Endometrial microvascular endothelial cells (primary cell): ENCODE measurements around the gene TSHZ3. TPM values are rescaled to one million over a fixed set of nuclear protein-coding genes. Genes with fewer than 3 reads are reported as not detected.

Source experiments
- in situ Hi-C: cut with HindIII; loops from 2 replicates; pipeline ENCODE4 v1.10.0; 2017; ENCODE audit warnings: low sequenced_read_pairs, low pct_unique_long_range_greater_than_20kb; ENCODE audit errors: inconsistent ontology term
- total RNA-seq: library from RNA; depleted of rRNA; stranded (reverse); fragments of >200 nt; gene quantifications from one replicate; pipeline ENCODE4 v1.2.3, GENCODE V29; 2015; ENCODE audit errors: inconsistent ontology term

The TSHZ3 gene
- total RNA-seq, 1 donor from 2014 or later: 7.9 TPM

DNA sequence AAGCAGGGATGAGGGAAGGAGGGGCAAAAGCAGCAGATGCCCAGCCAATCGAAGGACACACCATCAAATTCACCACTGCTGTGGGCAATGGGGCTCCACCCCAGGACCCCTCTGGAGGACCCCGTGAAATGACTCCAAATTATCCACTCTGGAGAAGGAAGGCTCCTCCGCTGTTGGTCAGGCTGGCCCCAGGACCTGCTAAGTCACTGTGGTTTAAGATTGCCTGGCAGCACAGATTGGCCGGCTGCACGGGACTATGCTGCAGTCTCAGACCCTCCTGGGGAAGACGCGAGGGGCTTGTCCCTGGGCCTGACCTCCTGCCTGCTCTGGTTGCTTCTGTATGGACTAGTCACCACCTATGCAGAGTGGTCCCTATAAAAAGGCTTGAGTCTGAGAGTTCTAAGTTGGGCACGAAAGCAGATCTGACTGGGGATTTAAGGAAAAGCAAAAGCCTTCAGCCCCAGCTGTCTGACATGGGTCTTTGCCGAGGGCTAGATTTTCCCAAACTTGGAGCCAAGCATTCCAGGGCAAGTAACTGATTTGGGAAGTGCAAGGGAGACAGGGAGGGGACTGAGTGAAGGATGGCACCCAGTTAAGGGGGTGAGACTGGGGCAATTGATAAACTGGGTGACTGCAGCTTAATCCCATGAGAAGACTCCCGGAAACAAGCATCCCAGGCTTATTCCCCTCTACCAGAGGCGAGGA lies 91.7 kb downstream of the TSHZ3 start:
- in situ Hi-C loops: no loop called here

DNA sequence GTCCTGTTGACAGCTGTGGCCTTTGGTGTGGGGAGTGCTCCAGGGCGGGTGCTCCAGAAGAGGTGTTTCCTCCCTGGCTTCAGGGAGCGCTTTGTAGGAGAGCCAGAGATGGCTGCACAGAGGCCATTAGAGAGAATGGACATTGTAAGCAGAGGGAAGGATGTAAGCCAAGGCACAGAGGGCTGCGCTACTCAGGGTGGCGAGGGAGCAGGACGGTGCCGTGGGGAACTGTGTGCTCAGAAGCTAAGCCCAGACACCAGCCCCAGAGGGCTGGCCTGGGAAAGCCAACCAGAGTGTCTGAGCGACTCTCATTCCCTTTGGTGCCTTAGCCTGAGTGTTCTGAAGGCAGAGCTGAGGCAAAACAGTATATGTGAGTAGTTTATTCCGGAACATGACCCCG lies 92.2 kb downstream of the TSHZ3 start:
- in situ Hi-C loops: no loop called here

DNA sequence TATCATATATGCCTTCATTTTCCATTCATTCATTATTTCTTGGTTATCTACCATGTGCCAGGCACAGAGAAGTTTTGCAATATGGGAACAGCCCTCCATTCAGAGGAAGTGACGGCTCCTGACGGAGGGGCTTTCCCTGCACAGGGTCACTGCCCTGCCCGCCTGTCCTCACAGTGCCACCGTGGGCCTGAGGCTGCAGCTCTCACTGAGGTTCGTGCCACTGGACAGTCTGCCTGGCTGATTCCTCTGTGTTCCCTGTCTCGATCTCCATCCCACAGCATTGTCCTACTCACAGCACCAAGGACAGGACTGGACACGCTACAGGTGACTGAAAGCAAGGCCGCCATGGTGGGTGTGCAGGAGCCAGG lies 92.7 kb downstream of the TSHZ3 start:
- in situ Hi-C loops: no loop called here

DNA sequence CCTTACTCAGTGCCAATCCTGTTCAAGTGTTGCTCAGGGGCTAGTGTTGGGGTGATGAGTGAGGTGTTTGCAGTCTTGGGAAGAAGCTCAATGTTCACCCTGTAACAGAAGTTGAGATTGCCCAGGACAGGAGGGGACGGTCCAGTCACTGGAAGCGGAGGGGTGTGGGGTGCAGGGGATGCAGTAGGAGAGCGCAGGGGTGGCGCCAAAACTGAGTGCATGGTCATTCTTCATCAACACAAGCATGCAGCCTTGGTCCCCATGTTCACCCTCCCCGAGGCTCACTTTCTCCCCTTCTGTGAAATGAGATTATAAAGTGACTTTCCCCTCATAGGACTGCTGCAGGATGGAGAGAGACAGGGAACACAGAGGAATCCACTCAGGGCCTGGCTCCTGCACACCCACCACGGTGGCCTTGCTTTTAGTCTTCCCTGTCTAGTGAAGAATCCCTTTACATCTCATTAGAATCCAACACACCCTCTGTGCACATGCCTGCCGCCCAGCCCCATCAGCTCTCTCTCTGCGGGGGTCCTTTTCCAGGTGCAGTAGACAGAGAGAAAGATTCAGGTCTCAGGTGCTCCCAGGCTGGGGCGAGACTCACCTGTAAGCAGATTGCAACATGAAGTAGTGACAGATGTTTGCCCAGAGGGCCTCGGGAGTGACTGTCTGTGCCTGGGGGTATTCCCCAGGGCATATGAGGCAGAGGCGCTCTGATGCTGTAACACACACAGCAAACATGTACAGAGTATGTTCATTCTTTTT lies 93.2 kb downstream of the TSHZ3 start:
- in situ Hi-C loops: no loop called here

DNA sequence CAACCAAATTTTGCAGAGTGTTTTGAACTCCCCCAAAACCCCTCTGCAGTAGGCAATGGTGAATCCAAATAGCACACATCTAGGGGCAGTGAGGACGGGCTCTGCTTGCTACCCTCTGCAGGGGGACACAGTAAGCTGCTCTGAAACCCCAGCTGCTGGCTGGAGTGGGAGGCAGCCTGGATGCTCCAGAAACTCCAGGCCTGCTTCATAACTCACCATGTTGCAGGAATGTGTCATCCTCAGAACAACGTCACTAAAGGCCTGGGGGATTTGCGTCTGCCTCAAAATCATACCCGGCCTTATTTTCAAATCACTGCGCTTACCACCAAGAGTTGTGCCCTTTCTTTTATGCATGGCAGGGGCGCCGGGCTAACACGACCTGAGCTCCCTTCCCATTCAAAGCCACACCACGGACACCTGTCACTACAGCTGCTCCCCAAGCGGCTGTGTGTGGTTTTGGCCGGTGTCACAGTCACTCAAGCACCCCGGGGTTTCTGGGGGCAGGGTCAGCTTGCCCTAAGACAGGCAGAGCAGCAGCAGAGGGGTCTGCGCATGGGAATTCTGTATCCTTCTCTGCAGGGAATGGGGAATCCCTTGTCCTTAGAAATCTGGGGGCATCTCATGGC lies 93.9 kb downstream of the TSHZ3 start:
- in situ Hi-C loops: no loop called here

DNA sequence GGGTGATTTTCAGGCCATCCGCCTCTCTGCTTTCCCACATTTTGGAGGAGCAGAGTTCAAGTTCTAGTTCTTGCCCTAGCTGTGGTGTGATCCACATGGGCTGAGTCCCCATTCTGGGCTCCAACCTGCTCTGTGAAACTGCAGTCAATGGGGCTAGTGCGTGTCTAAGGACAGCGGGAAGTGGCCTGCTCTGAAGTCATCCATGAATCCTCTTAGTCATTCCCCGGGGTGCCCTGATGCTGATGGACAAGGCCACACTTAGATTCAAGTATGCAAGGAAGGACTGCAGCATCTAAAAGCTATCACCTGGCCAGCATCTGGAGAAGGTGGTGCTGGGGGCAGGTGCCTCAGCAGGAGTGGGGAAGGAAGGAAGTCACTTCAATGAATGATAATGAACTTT lies 94.6 kb downstream of the TSHZ3 start:
- in situ Hi-C loops: no loop called here

DNA sequence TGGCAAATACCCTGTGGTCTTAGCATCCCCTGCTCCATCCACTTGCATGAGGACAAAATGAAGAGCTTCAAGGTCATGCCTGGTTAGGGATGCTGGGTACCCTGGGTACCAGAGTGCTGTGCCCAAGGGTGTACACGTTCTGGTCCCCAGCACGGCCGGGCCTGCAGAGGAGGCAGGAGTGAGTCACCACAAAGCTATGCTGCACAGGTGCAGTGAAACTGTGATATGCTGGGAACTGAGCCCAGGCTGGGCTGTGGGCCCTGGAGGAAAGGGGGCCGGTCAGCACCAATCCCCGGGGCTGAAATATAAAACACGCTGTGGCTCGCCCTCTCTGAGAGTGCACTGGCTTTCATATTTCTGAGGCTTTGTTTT lies 95.1 kb downstream of the TSHZ3 start:
- in situ Hi-C loops: no loop called here

DNA sequence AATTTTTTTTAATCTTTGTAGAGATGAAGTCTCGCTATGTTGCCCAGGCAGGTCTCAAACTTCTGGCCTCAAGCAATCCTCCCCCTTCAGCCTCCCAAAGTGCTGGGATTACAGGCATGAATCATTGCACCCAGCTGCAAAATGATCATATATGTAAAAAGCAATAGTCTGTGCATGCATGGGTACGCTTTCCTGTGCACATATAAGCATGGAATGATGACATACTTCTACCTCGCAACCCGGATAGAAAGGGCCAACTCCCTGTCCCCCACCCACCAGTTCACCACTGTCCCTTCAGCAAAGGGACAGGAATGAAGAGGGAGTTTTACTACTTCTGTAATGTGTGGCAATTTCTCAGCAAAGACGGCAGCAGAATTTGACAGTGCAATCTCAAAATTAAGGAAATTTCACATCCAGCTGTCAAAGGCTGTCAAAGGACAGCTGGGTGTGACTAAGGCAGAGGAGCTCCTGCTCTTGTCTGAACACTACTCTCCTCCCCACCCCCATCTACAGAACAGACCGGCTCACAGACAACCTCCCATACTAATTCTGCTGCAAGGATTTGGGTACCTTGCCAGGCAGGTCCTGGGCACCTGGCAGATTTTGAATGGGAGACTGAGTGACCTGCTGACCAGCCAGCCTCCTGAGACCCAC lies 95.6 kb downstream of the TSHZ3 start:
- in situ Hi-C loops: no loop called here

DNA sequence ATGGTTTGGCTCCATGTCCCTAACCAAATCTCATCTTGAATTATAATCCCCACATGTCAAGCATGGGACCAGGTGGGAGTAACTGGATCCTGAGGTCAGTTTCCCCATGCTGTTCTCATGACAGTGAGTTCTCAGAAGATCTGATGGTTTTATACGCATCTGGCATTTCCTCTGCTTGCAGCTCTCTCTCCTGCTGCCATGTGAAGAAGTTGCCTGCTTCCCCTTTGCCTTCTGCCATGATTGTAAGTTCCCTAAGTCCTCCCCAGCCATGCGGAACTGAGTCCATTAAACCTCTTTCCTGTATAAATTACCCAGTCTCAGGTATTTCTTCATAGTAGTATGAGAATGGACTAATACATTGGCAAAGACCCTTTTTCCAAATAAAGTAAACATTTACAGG lies 96.8 kb downstream of the TSHZ3 start:
- in situ Hi-C loops: no loop called here

DNA sequence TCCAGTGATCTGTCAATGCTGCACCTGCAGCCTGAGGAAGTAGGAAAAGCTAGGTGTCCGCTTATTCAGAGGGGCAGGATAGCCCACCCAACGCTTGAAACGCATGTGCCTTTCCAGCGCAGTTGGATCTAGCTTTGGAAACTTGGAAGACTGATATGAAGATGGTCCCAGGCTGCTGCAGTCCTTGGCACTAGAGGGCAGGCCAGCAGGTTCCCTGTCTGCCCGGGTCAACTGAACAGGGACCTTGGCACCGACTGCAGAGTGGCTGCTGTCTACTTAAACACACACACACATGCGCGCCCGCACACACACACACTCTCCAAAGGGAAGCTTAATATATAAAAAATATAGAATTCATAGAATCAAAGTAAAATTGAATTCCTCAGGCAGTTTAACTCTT lies 100.0 kb downstream of the TSHZ3 start:
- in situ Hi-C loops: no loop called here

DNA sequence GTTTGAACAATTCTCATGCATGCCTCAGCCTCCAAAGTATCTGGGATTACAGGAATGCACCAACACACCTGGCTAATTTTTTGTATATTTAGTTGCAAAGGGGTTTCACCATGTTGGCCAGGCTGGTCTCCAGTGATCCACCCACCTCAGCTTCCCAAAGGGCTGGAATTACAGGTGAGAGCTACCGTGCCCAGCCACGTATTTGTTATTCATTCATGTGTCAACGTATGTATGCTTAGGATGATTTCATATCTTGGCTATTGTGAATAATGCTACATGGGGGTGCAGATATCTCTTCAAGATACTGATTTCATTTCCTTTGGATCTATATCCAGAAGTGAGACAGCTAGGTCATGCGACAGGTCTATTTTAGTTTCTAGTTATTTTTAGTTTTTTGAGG lies 113.4 kb downstream of the TSHZ3 start:
- in situ Hi-C loops: no loop called here

DNA sequence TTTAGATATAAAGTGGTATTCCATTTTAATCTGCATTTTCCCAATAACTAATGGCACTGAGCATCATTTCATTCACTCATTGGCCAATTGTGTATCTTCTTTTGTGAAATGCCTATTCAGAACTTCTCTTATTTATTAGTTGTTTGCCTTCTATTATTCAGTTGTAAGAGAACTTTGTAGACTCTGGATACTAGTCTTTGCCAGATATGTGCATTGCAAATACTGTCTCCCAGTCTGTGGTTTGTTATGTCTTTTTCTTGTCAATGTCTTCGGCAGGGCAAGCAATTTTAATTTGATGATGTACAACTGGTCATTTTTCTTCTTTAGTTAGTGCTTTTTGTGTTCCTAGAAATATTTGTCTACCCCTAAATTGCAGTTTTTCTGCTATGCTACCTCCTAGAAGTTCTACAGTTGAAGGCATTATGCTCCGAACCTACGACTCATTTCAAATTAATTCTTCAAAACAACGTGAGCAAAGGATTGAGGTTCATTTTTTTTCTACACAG lies 115.9 kb downstream of the TSHZ3 start:
- in situ Hi-C loops: no loop called here

DNA sequence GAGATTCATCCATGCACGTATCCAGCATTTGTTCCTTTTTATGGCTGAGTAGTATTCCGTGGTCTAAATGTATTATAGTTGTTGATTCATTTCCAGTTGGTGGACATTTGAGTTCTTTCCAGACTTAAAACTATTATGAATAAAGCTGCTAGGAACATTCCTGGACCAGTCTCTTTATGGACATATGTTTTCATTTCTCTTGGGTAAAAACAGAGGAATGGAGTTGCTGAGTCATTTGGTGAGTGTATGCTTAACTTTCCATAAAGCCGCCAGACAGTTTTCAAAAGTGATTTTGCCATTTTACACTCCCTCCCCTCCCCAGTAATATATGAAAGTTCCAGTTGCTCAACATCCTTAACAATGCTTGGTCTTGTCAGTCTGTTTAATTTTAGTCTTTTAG lies 116.4 kb downstream of the TSHZ3 start:
- in situ Hi-C loops: no loop called here

DNA sequence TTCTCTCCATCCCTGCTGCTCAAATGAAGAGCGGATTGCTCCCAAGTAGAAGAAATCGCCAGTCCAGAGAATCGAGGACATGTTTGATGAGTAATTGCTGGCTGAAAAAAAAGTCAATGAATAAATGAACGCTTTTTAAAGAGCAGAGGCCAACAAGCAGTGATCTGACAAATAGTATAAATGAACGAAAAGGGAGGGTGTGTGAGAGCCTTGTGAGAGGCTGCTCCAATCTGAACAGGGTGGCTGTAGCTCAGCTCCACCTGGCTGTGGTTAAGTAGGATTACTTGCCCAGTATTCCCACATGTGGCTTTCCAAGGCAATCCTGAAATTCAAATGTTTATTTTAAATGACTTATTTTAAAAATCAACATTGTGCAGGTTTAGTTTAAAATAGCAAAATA lies 117.1 kb downstream of the TSHZ3 start:
- in situ Hi-C loops: no loop called here

DNA sequence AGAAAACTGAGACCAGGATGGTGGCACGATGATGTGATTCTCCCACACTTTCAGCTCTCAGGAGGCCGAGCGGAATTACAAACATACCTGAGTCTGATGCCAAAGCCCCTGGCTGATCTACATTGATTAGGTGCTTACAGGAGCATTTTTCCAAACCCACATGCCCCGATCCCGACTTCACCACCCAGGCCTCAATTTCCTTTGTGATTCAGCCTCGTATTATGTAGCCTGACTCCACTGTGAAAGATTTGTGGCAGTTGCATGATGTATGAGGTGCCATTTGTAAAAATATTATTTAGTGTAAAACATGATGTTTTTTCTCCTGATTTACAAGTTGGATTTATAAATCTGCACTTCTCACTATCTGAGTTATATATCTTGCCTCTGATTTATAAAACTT lies 118.0 kb downstream of the TSHZ3 start:
- in situ Hi-C loops: no loop called here

DNA sequence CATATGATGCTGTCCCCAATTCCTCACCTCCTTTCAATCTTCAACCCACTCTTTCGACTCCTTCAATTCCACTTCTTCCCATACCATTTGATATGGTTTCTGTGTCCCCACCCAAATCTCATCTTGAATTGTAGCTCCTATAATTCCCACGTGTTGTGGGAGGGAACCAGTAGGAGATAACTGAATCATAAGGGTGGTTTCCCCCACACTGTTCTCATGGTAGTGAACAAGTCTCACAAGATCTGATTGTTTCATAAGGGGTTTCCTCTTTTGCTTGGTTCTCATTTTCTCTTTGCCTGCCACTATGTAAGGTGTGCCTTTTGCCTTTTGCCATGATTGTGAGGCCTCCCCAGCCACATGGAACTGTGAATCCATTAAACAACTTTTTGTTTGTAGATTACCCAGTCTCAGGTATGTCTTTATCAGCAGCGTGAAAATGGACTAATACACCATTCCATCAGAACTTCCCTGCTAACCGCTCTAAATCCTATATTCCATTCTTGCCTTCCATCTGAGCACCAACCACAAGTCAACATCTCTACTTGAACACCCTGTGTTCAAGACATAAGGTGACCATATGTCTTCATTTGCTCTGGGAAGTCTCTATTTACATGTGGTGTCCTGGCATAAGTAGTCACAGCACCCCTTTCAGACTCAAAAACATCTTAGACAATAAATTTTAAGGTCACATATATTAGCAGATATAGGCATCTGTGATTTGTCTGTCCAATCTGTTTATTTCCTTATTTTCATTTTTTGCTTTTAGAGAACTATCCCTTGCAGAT lies 122.9 kb downstream of the TSHZ3 start:
- in situ Hi-C loops: no loop called here
